Stimulated activated CD8-positive, alpha-beta memory T cell treated with anti-CD3 and anti-CD28 coated beads, Interleukin-4, amount 100 ng/mL, for 24 hours (primary cell): ENCODE results near the gene SLC22A13.
"Not testable (repeated sequence)": the region's sequence is repeated elsewhere in the genome, so short reads cannot be mapped to it uniquely, and the experiment has no call there.

Experiments
- DNase-seq: peaks from one replicate; pipeline ENCODE4 v3.0.0-alpha.2; 2020; ENCODE audit warnings: low read depth

Gene SLC22A13

GRCh38 chr3:38306941-38307340, 41.3 kb downstream of the SLC22A13 start:
- DNase-seq = no peak

GRCh38 chr3:38307599-38307998, 42.0 kb downstream of the SLC22A13 start:
- no peak for DNase-seq

GRCh38 chr3:38308456-38308855, 42.8 kb downstream of the SLC22A13 start:
- DNase-seq = no peak

GRCh38 chr3:38311476-38311875, 45.9 kb downstream of the SLC22A13 start:
- no peak for DNase-seq

GRCh38 chr3:38311941-38312340, 46.3 kb downstream of the SLC22A13 start:
- DNase-seq = no peak

- DNase-seq = no peak
These were observed 46.7 kb downstream of the SLC22A13 start for GRCh38 chr3:38312356-38312755.

- DNase-seq = no peak
These were observed 47.7 kb downstream of the SLC22A13 start for GRCh38 chr3:38313263-38313662.

- no peak for DNase-seq
These were observed 48.1 kb downstream of the SLC22A13 start for GRCh38 chr3:38313695-38314094.

GRCh38 chr3:38314112-38314763, 48.6 kb downstream of the SLC22A13 start:
- DNase-seq = no peak

GRCh38 chr3:38314764-38315487, 49.3 kb downstream of the SLC22A13 start:
- DNase-seq = no peak

- DNase-seq = no peak
These were observed 50.0 kb downstream of the SLC22A13 start for GRCh38 chr3:38315488-38316230.

- DNase-seq = no peak
These were observed 51.0 kb downstream of the SLC22A13 start for GRCh38 chr3:38316356-38317191.

- no peak for DNase-seq
These were observed 51.7 kb downstream of the SLC22A13 start for GRCh38 chr3:38317192-38317759.

GRCh38 chr3:38318766-38319671, 53.4 kb downstream of the SLC22A13 start:
- no peak for DNase-seq

- not testable (repeated sequence) for DNase-seq
These were observed 55.0 kb downstream of the SLC22A13 start for GRCh38 chr3:38320638-38321037.

- DNase-seq = no peak
These were observed 57.4 kb downstream of the SLC22A13 start for GRCh38 chr3:38323060-38323459.

- DNase-seq = no peak
These were observed 59.6 kb downstream of the SLC22A13 start for GRCh38 chr3:38325256-38325655.

- DNase-seq = no peak
These were observed 61.9 kb downstream of the SLC22A13 start for GRCh38 chr3:38327335-38328009.
